ENCODE measurements around the gene JAM2. TPM values are rescaled to one million over a fixed set of nuclear protein-coding genes. Genes with fewer than 3 reads are reported as not detected.

The JAM2 gene
- polyA plus RNA-seq, 1 donor from 2014 or later = 1.1 TPM

GRCh38 chr21:25760061-25760460 is 121.0 kb downstream of the JAM2 start:
- Histone ChIP-seq H2AFZ (ENCODE audit: low read depth, low read length) (no peak overlapping the region), H3K36me3 (ENCODE audit: insufficient read depth, low read length) (peaks cover 7% of the 10 kb centered on the region), H3K9me3 (ENCODE audit: low read length) (no peaks in the 10 kb centered on the region), H3K27me3 (ENCODE audit: insufficient read depth, low read depth, low read length) (no peaks in the 10 kb centered on the region), H3K79me2 (replicated peaks; ENCODE audit: insufficient read depth, low read length) (no peaks in the 10 kb centered on the region), H3K9me2 (ENCODE audit: insufficient read depth, low read length) (no peaks in the 10 kb centered on the region), H3F3A (ENCODE audit: insufficient read depth, low read length, poor library complexity, severe bottlenecking) (no peaks in the 10 kb centered on the region), H3K4me2 (ENCODE audit: low read length) (no peak overlapping the region), H3K9ac (ENCODE audit: low read length) (no peak overlapping the region), H4K20me1 (ENCODE audit: insufficient read depth) (no peaks in the 10 kb centered on the region), H3K4me3 (ENCODE audit: low read length) (no peak overlapping the region), H3K27ac (ENCODE audit: low read length) (no peak overlapping the region)
- TF ChIP-seq EZH2 (IDR thresholded peaks at IDR 0.05; ENCODE audit: borderline replicate concordance, insufficient read depth, low read length, poor library complexity, severe bottlenecking) (no peak), EP300 (conservative IDR thresholded peaks at IDR 0.05; ENCODE audit: poor library complexity, severe bottlenecking) (no peak), CTCF (IDR thresholded peaks at IDR 0.05; ENCODE audit: poor library complexity, severe bottlenecking) (no peak), MXI1 (conservative IDR thresholded peaks at IDR 0.05; ENCODE audit: poor library complexity, severe bottlenecking) (no peak), TAF1 (IDR thresholded peaks at IDR 0.05; ENCODE audit: low read depth) (no peak), REST (IDR thresholded peaks at IDR 0.05; ENCODE audit: borderline replicate concordance) (no peak), RAD21 (conservative IDR thresholded peaks at IDR 0.05) (no peak)

GRCh38 chr21:25760677-25761076 is 121.6 kb downstream of the JAM2 start:
- TF ChIP-seq CTCF (IDR thresholded peaks at IDR 0.05; ENCODE audit: poor library complexity, severe bottlenecking) = no peak
- TF ChIP-seq TAF1 (IDR thresholded peaks at IDR 0.05; ENCODE audit: low read depth) = no peak
- TF ChIP-seq MXI1 (conservative IDR thresholded peaks at IDR 0.05; ENCODE audit: poor library complexity, severe bottlenecking) = no peak
- TF ChIP-seq EZH2 (IDR thresholded peaks at IDR 0.05; ENCODE audit: borderline replicate concordance, insufficient read depth, low read length, poor library complexity, severe bottlenecking) = no peak
- no peak for TF ChIP-seq POLR2AphosphoS5 (IDR thresholded peaks at IDR 0.05)
- TF ChIP-seq EP300 (conservative IDR thresholded peaks at IDR 0.05; ENCODE audit: poor library complexity, severe bottlenecking) = no peak
- no peak for TF ChIP-seq SMC3 (conservative IDR thresholded peaks at IDR 0.05; ENCODE audit: poor library complexity)
- no peak overlapping the region for H3K4me2 ChIP-seq (ENCODE audit: low read length)
- H3K36me3 ChIP-seq (ENCODE audit: insufficient read depth, low read length) = peaks cover 13% of the 10 kb centered on the region

More at GRCh38 chr21:25760677-25761076, 121.6 kb downstream of the JAM2 start:
- Histone ChIP-seq H3F3A (ENCODE audit: insufficient read depth, low read length, poor library complexity, severe bottlenecking) (no peaks in the 10 kb centered on the region), H3K9ac (ENCODE audit: low read length) (no peak overlapping the region), H3K79me2 (replicated peaks; ENCODE audit: insufficient read depth, low read length) (no peaks in the 10 kb centered on the region), H3K27me3 (ENCODE audit: insufficient read depth, low read depth, low read length) (no peaks in the 10 kb centered on the region), H3K9me2 (ENCODE audit: insufficient read depth, low read length) (no peaks in the 10 kb centered on the region), H2AFZ (ENCODE audit: low read depth, low read length) (no peak overlapping the region), H3K9me3 (ENCODE audit: low read length) (no peaks in the 10 kb centered on the region), H3K4me3 (ENCODE audit: low read length) (no peak overlapping the region), H4K20me1 (ENCODE audit: insufficient read depth) (no peaks in the 10 kb centered on the region), H3K27ac (ENCODE audit: low read length) (no peak overlapping the region)
